GM18498 (cell line): ENCODE measurements around the gene YJEFN3.

Experiments used
- ATAC-seq: cut with Tn5 transposase; IDR thresholded peaks from one replicate; pipeline ENCODE4 v1.9.1; 2021; ENCODE audit warnings: mild to moderate bottlenecking, moderate library complexity; ENCODE audit not compliant: unreplicated experiment

YJEFN3 gene

GRCh38 chr19:19517235-19517619 is 11.5 kb upstream of the YJEFN3 start:
- ATAC-seq = no peak

- no peak for ATAC-seq
Observed at GRCh38 chr19:19520989-19521388, 7.7 kb upstream of the YJEFN3 start.

DNA sequence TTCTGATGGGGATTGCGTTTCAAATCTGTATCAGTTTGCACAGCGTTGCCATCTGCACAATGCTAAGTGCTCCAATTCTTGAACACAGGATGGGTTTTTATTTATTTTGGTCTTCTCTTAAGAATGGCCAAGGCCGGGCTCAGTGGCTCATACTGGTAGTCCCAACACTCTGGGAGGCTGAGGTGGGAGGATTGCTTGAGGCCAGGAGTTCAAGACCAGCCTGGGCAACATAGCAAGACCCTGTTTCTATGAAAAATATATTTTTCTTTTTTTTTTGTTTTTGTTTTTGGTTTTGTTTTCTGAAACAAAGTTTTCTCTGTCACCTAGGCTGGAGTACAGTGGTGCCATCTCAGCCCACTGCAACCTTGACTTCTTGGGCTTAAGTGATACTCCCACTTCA is 5.5 kb upstream of the YJEFN3 start:
- ATAC-seq = no peak

DNA sequence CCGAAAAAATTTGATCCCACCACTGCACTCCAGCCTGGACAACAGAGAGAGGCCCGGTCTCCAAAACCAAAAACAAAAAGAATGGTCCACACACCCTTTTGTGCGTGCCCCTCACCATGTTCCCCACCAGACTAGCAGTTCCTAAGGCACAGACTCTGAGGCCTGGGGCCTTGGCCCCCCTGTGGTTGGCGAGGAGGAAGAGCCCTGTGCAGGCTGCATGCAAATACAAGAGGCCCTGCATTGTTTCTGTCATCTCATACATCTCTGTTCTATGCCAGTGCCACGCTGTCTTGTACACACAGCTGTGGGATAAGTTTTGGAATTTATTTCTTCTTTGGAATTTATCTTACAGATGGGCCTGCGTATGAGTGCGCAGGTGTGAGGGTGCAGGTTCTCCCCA is 4.7 kb upstream of the YJEFN3 start:
- no peak for ATAC-seq

- no peak for ATAC-seq
Observed at GRCh38 chr19:19525611-19526380, 2.9 kb upstream of the YJEFN3 start.

DNA sequence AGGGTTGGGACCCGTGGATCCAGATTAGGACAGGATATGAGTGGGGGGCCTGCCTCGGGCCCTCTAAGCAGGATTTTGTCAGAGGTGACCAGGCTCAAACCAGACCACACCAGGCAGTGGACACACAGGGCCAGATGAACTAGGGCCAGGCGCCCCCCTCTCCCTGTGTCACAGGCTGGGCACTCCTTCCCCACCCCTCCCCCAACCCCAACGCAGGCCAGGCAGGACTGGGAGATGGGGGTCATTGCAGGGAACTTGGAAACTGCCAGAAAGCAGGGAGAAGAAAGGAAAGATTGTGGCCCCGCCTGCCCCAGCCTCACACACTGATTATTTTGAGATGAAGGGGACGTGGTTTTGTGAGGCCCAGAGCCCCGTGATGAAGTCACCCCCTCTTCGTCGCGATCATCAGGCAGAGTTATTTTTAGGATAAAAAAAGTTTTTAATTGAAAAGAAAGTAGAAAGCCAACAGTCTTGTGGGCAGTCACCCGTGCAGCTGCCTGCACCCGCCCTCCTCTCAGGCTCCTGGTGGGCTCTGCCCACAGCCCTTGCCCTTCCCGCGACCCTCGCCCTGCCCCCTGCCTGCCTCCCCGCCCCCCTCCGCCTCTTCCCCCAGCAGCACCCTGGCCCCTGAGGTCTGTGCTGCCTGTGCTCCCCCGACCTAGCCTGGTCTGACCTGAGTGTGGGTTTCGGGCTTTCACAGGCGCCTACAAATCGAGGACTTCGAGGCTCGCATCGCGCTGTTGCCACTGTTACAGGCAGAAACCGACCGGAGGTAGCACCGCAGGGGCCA is 1.9 kb upstream of the YJEFN3 start:
- no peak for ATAC-seq

- ATAC-seq = no peak
Observed at GRCh38 chr19:19527371-19527656, 1.4 kb upstream of the YJEFN3 start.

- no peak for ATAC-seq
Observed at GRCh38 chr19:19527674-19528625, 761 bp upstream of the YJEFN3 start.

DNA sequence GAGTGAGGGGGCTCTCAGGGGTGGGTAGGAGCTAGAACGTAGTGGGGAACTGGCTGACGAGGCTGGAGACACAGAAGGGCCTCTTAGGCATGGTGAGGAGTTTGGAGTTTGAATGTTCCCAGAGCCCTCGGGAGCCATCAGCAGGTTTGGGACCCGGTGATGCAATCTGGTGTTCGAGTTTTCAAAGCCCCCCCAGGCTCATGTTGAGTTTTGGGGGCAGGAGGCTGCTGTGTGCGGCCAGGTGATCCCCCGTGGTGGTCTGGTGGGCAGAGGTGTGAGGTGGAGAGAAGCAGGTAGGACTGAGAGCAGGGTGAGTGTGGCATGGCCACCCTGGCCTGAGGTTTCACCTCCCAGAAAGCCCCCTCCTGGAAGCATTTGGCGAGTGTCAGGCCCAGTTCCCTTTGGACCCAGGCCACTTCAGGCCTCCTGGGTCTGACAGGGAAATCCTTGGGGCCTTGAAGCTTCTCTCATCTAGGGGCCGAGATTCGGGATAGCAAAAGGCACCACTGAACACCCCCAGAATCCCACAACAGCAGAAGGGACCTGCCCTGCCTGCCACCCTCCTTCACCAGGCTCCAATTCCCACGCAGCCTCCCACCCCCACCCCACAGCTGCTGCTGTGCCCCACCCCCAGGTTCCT is 1.2 kb downstream of the YJEFN3 start:
- no peak for ATAC-seq

GRCh38 chr19:19530423-19530804 is 1.7 kb downstream of the YJEFN3 start:
- no peak for ATAC-seq

DNA sequence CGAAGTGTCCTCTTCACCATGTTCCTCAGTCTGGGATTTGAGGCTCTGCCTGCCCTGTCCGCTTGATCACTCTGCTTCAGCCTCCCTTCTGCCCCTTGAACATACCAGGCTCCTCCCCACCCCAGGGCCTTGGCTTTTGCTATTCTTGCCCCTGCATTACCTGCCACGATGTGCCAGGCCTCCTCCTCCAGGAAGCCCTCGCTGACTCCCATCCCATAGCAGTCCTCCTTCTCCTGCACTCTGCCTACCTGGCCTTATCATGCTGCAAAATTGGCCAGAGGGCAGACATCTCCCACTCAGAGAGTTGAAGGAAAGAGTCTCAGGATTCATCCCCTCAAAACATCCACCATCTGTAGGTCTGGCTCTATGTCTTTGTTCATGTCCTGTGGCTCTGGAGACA is 2.2 kb downstream of the YJEFN3 start:
- no peak for ATAC-seq

DNA sequence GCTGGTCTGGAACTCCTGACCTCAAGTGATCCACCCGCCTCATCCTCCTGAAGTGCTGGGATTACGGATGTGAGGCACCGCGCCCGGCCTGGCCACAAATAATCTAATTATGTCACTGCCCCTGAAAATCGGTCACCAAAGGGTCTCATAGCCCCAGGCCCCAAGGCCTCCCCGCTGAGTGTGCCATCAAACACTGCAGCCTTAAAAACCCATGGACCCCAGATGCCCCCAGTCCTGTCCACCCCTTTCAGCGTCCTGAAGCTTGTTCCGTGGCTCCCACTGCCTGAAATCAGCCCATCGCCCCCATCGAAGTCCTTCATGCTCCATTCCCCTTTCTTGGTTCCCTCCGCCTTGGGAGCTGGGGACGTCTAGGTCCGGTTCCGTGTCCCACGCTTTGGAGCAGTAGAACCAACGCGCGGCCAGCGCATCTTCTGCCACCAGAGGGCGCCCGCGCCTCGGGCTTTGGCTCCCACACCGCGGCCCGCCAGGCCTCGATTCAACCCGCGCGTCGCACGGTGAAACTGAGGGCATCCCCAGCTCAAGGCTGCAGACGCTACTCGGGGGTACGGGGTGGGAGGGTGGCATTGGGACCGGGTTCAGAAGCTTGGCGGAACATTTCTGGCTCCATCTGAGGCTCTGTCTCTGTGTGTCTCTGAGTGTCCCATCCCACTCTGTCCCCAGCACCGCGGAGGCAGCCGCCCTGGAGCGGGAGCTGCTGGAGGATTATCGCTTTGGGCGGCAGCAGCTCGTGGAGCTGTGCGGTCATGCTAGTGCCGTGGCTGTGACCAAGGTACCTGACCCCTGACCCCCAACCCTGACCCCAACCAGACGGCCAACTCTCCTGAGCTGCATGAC is 3.5 kb downstream of the YJEFN3 start:
- ATAC-seq = peak; percentile 61

DNA sequence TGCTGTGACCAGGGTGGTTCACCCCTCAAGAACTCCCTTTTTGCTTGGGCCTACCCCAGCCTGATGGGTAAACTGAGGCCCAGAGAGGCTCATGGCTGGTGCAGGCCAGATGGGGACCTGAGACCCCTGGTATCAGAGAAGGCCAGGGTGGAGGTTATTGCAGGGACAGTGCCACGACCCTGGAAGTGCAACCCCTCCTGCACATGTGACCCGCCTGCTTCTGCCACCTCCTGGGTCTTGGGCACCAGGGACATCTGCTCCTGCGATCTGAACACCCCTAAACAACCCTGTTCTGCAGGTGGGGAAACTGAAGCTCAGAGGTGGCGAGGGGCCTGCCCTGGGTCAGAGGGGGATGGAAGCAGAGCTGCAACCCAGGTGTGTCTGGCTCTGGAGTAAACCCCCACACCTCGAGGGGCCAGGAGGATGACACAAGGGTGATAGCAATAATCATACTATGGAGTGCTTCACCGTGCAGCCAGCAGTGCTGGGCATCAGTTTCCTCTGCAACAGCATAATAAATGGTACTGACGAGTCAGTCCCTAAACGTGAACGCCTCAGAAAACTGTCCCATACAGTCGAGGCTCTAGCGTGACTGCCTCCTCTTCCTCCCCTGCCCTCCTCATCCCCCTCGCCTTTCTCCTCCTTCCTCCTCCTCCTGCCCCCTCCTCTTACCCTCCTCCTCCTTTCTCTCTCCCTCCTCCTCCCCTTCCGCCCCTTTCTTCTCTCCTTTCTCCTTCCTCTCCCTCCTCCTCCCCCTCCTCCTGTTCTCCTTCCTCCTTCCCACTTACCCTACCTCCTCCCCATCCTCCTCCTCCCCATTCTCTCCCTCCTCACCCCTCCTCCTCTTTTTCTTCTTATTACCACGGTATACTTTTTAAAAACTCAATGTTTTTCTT is 4.3 kb downstream of the YJEFN3 start:
- ATAC-seq = no peak

- no peak for ATAC-seq
Observed at GRCh38 chr19:19533841-19534240, 5.1 kb downstream of the YJEFN3 start.

DNA sequence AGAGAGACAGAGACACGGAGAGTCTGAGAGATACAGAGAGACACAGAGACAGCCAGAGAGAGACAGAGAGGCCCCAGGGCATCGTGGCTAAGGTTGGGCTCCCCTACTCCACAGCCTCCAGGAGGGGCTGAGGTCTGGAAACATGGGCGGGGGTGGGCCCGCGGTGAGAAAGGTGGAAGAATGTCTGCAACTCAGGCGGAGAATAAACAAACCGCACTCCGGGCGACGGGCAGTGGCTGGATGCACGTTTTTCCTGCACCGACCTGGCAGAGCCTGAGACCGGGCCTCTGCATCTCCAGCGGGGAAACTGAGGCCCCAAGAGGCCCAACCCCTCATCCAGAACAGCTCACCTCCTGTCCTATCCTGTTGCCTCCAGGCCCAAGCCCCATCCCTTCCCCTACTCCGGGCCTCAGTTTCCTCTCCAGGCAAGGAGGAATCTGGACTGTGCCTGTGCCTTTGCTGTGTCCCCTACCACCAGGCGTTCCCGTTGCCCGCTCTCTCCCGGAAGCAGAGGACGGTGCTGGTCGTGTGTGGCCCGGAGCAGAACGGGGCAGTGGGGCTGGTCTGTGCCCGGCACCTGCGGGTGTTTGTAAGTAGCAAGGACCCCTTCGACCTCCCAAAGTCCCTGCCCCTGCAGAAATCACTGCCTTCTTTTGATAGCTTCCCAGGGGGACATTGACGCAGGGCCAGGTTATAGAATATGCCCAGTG is 6.0 kb downstream of the YJEFN3 start:
- ATAC-seq = no peak

- no peak for ATAC-seq
Observed at GRCh38 chr19:19535311-19536191, 6.8 kb downstream of the YJEFN3 start.
